Measurements from ENCODE around the gene ASH1L. TPM values are rescaled to one million over a fixed set of nuclear protein-coding genes. Genes with fewer than 3 reads are reported as not detected.

ASH1L gene
- total RNA-seq, 2 donors from 2014 or later: 42.5 to 71.1 TPM

GRCh38 chr1:155318082-155318481 lies 244.5 kb downstream of the ASH1L start:
- H3K4me3 Mint-ChIP-seq: no peak overlapping the region

GRCh38 chr1:155316922-155317321 lies 245.7 kb downstream of the ASH1L start:
- peaks cover 18% of the 10 kb centered on the region for H3K4me1 Mint-ChIP-seq
- no peak overlapping the region for H3K4me3 Mint-ChIP-seq
- no peaks in the 10 kb centered on the region for H3K27me3 Mint-ChIP-seq
- no peaks in the 10 kb centered on the region for H3K9me3 Mint-ChIP-seq
- ATAC-seq (replicated peaks): no peak
- H3K27ac Mint-ChIP-seq: no peak overlapping the region
- peaks cover 82% of the 10 kb centered on the region for H3K36me3 Mint-ChIP-seq (ENCODE audit: low read depth)

More at GRCh38 chr1:155318082-155318481, 244.5 kb downstream of the ASH1L start:
- no peak for ATAC-seq (replicated peaks)
- no peaks in the 10 kb centered on the region for H3K9me3 Mint-ChIP-seq
- H3K27me3 Mint-ChIP-seq: no peaks in the 10 kb centered on the region
- H3K4me1 Mint-ChIP-seq: peaks cover 12% of the 10 kb centered on the region
- H3K27ac Mint-ChIP-seq: no peak overlapping the region
- H3K36me3 Mint-ChIP-seq (ENCODE audit: low read depth): peaks cover 70% of the 10 kb centered on the region

- H3K9me3 Mint-ChIP-seq: no peaks in the 10 kb centered on the region
- H3K4me3 Mint-ChIP-seq: no peak overlapping the region
- H3K27me3 Mint-ChIP-seq: no peaks in the 10 kb centered on the region
- H3K4me1 Mint-ChIP-seq: peaks cover 16% of the 10 kb centered on the region
- no peak overlapping the region for H3K27ac Mint-ChIP-seq
- ATAC-seq (replicated peaks): no peak
- peaks cover 95% of the 10 kb centered on the region for H3K36me3 Mint-ChIP-seq (ENCODE audit: low read depth)
Observed at GRCh38 chr1:155313261-155313660, 249.3 kb downstream of the ASH1L start.

- Mint-ChIP-seq H3K9me3 (no peaks in the 10 kb centered on the region), H3K36me3 (ENCODE audit: low read depth) (peaks cover 64% of the 10 kb centered on the region), H3K27me3 (no peaks in the 10 kb centered on the region), H3K27ac (peak overlapping the region; percentile 98), H3K4me3 (peak overlapping the region; percentile 97), H3K4me1 (peaks cover 16% of the 10 kb centered on the region)
- ATAC-seq (replicated peaks): no peak
Observed at GRCh38 chr1:155309423-155310021, 253.1 kb downstream of the ASH1L start.

- Mint-ChIP-seq H3K9me3 (no peaks in the 10 kb centered on the region), H3K4me3 (peak within 1 kb of the TSS; percentile 97), H3K36me3 (ENCODE audit: low read depth) (peaks cover 57% of the 10 kb centered on the region), H3K27ac (peak within 1 kb of the TSS; percentile 98), H3K4me1 (peaks cover 16% of the 10 kb centered on the region), H3K27me3 (no peaks in the 10 kb centered on the region)
- ATAC-seq (replicated peaks): peak; percentile 98
Observed at GRCh38 chr1:155308493-155309422, 253.8 kb downstream of the ASH1L start, which contains the start of gene FDPS. Gene FDPS (plus strand): TSS chr1:155308866. CDS start chr1:155309790, 924 bp downstream.

- Mint-ChIP-seq H3K27me3 (no peaks in the 10 kb centered on the region), H3K36me3 (ENCODE audit: low read depth) (peaks cover 43% of the 10 kb centered on the region), H3K4me3 (peak overlapping the region; percentile 97), H3K4me1 (peaks cover 14% of the 10 kb centered on the region), H3K9me3 (no peaks in the 10 kb centered on the region), H3K27ac (peak overlapping the region; percentile 98)
- no peak for ATAC-seq (replicated peaks)
Observed at GRCh38 chr1:155307247-155307740, 255.3 kb downstream of the ASH1L start.

- no peak overlapping the region for H3K4me3 Mint-ChIP-seq
Observed at GRCh38 chr1:155305881-155306391, 256.7 kb downstream of the ASH1L start.

GRCh38 chr1:155304558-155305063 lies 258.0 kb downstream of the ASH1L start:
- peaks cover 16% of the 10 kb centered on the region for H3K36me3 Mint-ChIP-seq (ENCODE audit: low read depth)
- H3K27me3 Mint-ChIP-seq: no peaks in the 10 kb centered on the region

More at GRCh38 chr1:155305881-155306391, 256.7 kb downstream of the ASH1L start:
- Mint-ChIP-seq H3K36me3 (ENCODE audit: low read depth) (peaks cover 29% of the 10 kb centered on the region), H3K27me3 (no peaks in the 10 kb centered on the region), H3K27ac (no peak overlapping the region), H3K4me1 (peaks cover 5% of the 10 kb centered on the region), H3K9me3 (no peaks in the 10 kb centered on the region)
- ATAC-seq (replicated peaks): no peak

GRCh38 chr1:155301342-155301841 lies 261.2 kb downstream of the ASH1L start, which contains the start of gene PKLR:
Gene PKLR (minus strand): TSS chr1:155301438. CDS start chr1:155301395, 43 bp downstream.
- no peak within 1 kb of the TSS for H3K4me3 Mint-ChIP-seq
- H3K27ac Mint-ChIP-seq: no peak within 1 kb of the TSS
- no peaks in the 10 kb centered on the region for H3K9me3 Mint-ChIP-seq
- no peaks in the 10 kb centered on the region for H3K4me1 Mint-ChIP-seq
- ATAC-seq (replicated peaks): no peak
- no peaks in the 10 kb centered on the region for H3K36me3 Mint-ChIP-seq (ENCODE audit: low read depth)
- peaks cover 12% of the 10 kb centered on the region for H3K27me3 Mint-ChIP-seq

More at GRCh38 chr1:155304558-155305063, 258.0 kb downstream of the ASH1L start:
- no peak overlapping the region for H3K4me3 Mint-ChIP-seq
- ATAC-seq (replicated peaks): no peak
- peak overlapping the region; percentile 65 for H3K27ac Mint-ChIP-seq
- H3K9me3 Mint-ChIP-seq: no peaks in the 10 kb centered on the region
- H3K4me1 Mint-ChIP-seq: no peaks in the 10 kb centered on the region

GRCh38 chr1:155300553-155301329 lies 261.9 kb downstream of the ASH1L start:
- H3K4me3 Mint-ChIP-seq: no peak overlapping the region
- H3K27ac Mint-ChIP-seq: no peak overlapping the region
- H3K36me3 Mint-ChIP-seq (ENCODE audit: low read depth): no peaks in the 10 kb centered on the region
- no peaks in the 10 kb centered on the region for H3K4me1 Mint-ChIP-seq
- H3K9me3 Mint-ChIP-seq: no peaks in the 10 kb centered on the region
- H3K27me3 Mint-ChIP-seq: peaks cover 18% of the 10 kb centered on the region
- ATAC-seq (replicated peaks): no peak

GRCh38 chr1:155300024-155300423 lies 262.6 kb downstream of the ASH1L start:
- Mint-ChIP-seq H3K4me1 (no peaks in the 10 kb centered on the region), H3K36me3 (ENCODE audit: low read depth) (no peaks in the 10 kb centered on the region), H3K9me3 (no peaks in the 10 kb centered on the region), H3K27me3 (peaks cover 21% of the 10 kb centered on the region), H3K27ac (no peak overlapping the region), H3K4me3 (no peak overlapping the region)
- ATAC-seq (replicated peaks): no peak

- no peak for ATAC-seq (replicated peaks)
- no peak overlapping the region for H3K4me3 Mint-ChIP-seq
- no peaks in the 10 kb centered on the region for H3K36me3 Mint-ChIP-seq (ENCODE audit: low read depth)
- peaks cover 29% of the 10 kb centered on the region for H3K27me3 Mint-ChIP-seq
- H3K27ac Mint-ChIP-seq: no peak overlapping the region
- H3K4me1 Mint-ChIP-seq: no peaks in the 10 kb centered on the region
- no peaks in the 10 kb centered on the region for H3K9me3 Mint-ChIP-seq
Observed at GRCh38 chr1:155297384-155297783, 265.2 kb downstream of the ASH1L start.

GRCh38 chr1:155296661-155297060 lies 265.9 kb downstream of the ASH1L start:
- ATAC-seq (replicated peaks): no peak
- Mint-ChIP-seq H3K9me3 (no peaks in the 10 kb centered on the region), H3K36me3 (ENCODE audit: low read depth) (no peaks in the 10 kb centered on the region), H3K4me3 (no peak overlapping the region), H3K27me3 (peaks cover 29% of the 10 kb centered on the region), H3K4me1 (no peaks in the 10 kb centered on the region), H3K27ac (no peak overlapping the region)
